Neural progenitor cell (in vitro differentiated cells): ENCODE measurements around the gene CCR7.

Source experiments
- CTCF ChIP-seq: fragments of 200-600 bp; sonication (generic); IDR thresholded peaks from 2 replicates; pipeline ENCODE4 v1.5.1; 2017; ENCODE audit warnings: antibody characterized with exemption, mild to moderate bottlenecking
- EZH2 ChIP-seq: fragments of 200-600 bp; sonication (generic); IDR thresholded peaks from 2 replicates; pipeline ENCODE4 v1.6.1; 2017; ENCODE audit warnings: antibody characterized with exemption, mild to moderate bottlenecking, moderate library complexity
- EZH2phosphoT487 ChIP-seq: fragments of 200-600 bp; sonication (generic); IDR thresholded peaks from 2 replicates; pipeline ENCODE4 v1.6.1; 2017; ENCODE audit warnings: antibody characterized with exemption

GRCh38 chr17:40580140-40580539 lies 14.9 kb upstream of the CCR7 start:
- TF ChIP-seq CTCF: no peak
- no peak for TF ChIP-seq EZH2phosphoT487
- TF ChIP-seq EZH2: no peak
